ENCODE data around the gene VTN.

VTN gene

GRCh38 chr17:28370035-28370743 is at the start of gene VTN:
VTN (minus strand) TSS chr17:28370307; CDS start chr17:28370203, 104 bp downstream.
- DNase-seq (ENCODE audit: low read depth): no peak

- DNase-seq (ENCODE audit: low read depth): peak; percentile 58
Observed at GRCh38 chr17:28416703-28417311, 46.7 kb upstream of the VTN start.

GRCh38 chr17:28415886-28416285 is 45.8 kb upstream of the VTN start:
- no peak for DNase-seq (ENCODE audit: low read depth)

GRCh38 chr17:28413804-28414203 is 43.7 kb upstream of the VTN start:
- no peak for DNase-seq (ENCODE audit: low read depth)

- no peak for DNase-seq (ENCODE audit: low read depth)
Observed at GRCh38 chr17:28412099-28412498, 42.0 kb upstream of the VTN start.

GRCh38 chr17:28407974-28408306 is 37.8 kb upstream of the VTN start:
- DNase-seq (ENCODE audit: low read depth): no peak

- no peak for DNase-seq (ENCODE audit: low read depth)
Observed at GRCh38 chr17:28407130-28407973, 37.2 kb upstream of the VTN start.

- no peak for DNase-seq (ENCODE audit: low read depth)
Observed at GRCh38 chr17:28406473-28406814, 36.3 kb upstream of the VTN start.

GRCh38 chr17:28405632-28406472 is 35.7 kb upstream of the VTN start, which contains the start of gene SLC46A1:
SLC46A1 (minus strand) TSS chr17:28406212; CDS start chr17:28406114, 98 bp downstream.
- peak; percentile 27 for DNase-seq (ENCODE audit: low read depth)

- DNase-seq (ENCODE audit: low read depth): no peak
Observed at GRCh38 chr17:28404812-28405570, 34.9 kb upstream of the VTN start.

- no peak for DNase-seq (ENCODE audit: low read depth)
Observed at GRCh38 chr17:28404461-28404811, 34.3 kb upstream of the VTN start.

- no peak for DNase-seq (ENCODE audit: low read depth)
Observed at GRCh38 chr17:28404007-28404406, 33.9 kb upstream of the VTN start.

- DNase-seq (ENCODE audit: low read depth): no peak
Observed at GRCh38 chr17:28402844-28403243, 32.7 kb upstream of the VTN start.

GRCh38 chr17:28402224-28402630 is 32.1 kb upstream of the VTN start:
- no peak for DNase-seq (ENCODE audit: low read depth)

- no peak for DNase-seq (ENCODE audit: low read depth)
Observed at GRCh38 chr17:28399808-28400207, 29.7 kb upstream of the VTN start.

- no peak for DNase-seq (ENCODE audit: low read depth)
Observed at GRCh38 chr17:28398280-28398981, 28.3 kb upstream of the VTN start.

- DNase-seq (ENCODE audit: low read depth): no peak
Observed at GRCh38 chr17:28397687-28398279, 27.7 kb upstream of the VTN start.

- DNase-seq (ENCODE audit: low read depth): no peak
Observed at GRCh38 chr17:28397275-28397674, 27.2 kb upstream of the VTN start.

GRCh38 chr17:28396635-28397239 is 26.6 kb upstream of the VTN start:
- DNase-seq (ENCODE audit: low read depth): no peak

GRCh38 chr17:28395968-28396367 is 25.9 kb upstream of the VTN start:
- DNase-seq (ENCODE audit: low read depth): no peak
